Astrocyte (in vitro differentiated cells and primary cell): Measurements from ENCODE around the gene SAP30BP.

Source experiments
- EZH2 ChIP-seq: IDR thresholded peaks from 2 replicates; pipeline ENCODE4 v1.6.1; 2012; ENCODE audit warnings: mild to moderate bottlenecking, low read length, inconsistent platforms; ENCODE audit not compliant: insufficient read depth
- TF ChIP-seq, protein P1 (sequence below): IDR thresholded peaks from 2 replicates; pipeline ENCODE4 v1.5.1; 2011; ENCODE audit warnings: low read depth, mild to moderate bottlenecking, inconsistent platforms, low read length, moderate library complexity; ENCODE audit not compliant: insufficient read depth

DNA sequence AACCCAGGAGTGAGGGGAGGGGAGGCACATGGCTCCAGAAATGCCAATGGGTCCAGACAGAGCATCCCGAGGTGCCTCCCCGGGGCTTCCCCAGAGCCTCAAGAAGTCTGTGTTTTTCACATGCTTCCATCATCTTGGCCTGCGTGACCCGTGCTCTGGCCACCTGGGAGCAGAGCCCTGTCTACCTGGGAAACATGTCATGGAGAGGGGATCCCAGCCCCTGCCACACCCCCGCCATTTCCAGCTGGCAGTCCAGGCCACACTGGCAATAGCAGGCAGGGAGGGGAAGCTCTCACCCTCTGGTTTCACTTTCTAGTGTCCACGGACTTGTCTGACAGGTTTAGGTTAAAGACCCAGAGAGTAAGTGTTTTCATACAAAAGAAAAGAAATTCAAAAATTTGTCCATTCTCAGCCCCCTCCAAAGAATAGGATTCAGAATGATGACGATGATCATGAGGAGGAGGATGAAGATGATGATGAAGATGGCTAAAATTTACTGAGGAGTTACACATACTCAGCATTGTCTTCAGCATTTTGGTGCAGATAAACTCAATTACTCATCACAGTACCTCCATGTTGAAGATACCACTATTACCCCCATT lies 24.9 kb upstream of the SAP30BP start:
- TF ChIP-seq, protein P1, sequence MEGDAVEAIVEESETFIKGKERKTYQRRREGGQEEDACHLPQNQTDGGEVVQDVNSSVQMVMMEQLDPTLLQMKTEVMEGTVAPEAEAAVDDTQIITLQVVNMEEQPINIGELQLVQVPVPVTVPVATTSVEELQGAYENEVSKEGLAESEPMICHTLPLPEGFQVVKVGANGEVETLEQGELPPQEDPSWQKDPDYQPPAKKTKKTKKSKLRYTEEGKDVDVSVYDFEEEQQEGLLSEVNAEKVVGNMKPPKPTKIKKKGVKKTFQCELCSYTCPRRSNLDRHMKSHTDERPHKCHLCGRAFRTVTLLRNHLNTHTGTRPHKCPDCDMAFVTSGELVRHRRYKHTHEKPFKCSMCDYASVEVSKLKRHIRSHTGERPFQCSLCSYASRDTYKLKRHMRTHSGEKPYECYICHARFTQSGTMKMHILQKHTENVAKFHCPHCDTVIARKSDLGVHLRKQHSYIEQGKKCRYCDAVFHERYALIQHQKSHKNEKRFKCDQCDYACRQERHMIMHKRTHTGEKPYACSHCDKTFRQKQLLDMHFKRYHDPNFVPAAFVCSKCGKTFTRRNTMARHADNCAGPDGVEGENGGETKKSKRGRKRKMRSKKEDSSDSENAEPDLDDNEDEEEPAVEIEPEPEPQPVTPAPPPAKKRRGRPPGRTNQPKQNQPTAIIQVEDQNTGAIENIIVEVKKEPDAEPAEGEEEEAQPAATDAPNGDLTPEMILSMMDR = no peak
- TF ChIP-seq EZH2 = no peak
